Keratinocyte (primary cell): ENCODE measurements around the gene PFN1.

Experiments used
- EZH2 ChIP-seq: IDR thresholded peaks from one replicate; pipeline ENCODE4 v1.6.1; 2012; ENCODE audit warnings: inconsistent platforms, mild to moderate bottlenecking, low read length, moderate library complexity
- TF ChIP-seq, protein P1 (sequence below), 3 experiments: IDR thresholded peaks in 1 of 3; conservative IDR thresholded peaks in 1 of 3; optimal IDR thresholded peaks in 1 of 3; 2 replicates in 2 of 3; 3 replicates in 1 of 3; pipeline versions ENCODE3 to v1.5.1; 2011; ENCODE audit warnings: low read length in 3 of 3, mild to moderate bottlenecking in 3 of 3, moderate library complexity in 2 of 3, control low read depth in 1 of 3, inconsistent platforms in 1 of 3; ENCODE audit not compliant: insufficient read depth in 2 of 3; ENCODE audit errors: extremely low read depth in 1 of 3

DNA sequence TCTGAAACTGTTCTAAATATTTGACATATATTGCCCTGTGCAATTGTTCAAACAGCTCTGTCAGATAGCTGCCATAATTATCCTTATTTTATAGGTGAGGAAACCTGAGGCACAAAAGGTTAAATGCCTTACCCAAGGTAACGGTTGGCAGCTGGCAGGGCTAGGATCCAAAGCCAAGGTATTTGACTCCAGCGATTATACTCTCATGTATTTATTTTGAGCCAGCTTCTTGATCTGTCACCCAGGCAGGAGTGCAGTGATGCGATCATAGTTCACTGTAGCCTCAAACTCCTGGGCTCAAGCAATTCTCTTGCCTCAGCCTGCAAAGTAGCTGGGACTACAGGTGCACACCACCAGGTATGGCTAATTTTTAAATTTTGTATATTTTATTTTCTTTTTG is 9.8 kb upstream of the PFN1 start:
- TF ChIP-seq, protein P1, sequence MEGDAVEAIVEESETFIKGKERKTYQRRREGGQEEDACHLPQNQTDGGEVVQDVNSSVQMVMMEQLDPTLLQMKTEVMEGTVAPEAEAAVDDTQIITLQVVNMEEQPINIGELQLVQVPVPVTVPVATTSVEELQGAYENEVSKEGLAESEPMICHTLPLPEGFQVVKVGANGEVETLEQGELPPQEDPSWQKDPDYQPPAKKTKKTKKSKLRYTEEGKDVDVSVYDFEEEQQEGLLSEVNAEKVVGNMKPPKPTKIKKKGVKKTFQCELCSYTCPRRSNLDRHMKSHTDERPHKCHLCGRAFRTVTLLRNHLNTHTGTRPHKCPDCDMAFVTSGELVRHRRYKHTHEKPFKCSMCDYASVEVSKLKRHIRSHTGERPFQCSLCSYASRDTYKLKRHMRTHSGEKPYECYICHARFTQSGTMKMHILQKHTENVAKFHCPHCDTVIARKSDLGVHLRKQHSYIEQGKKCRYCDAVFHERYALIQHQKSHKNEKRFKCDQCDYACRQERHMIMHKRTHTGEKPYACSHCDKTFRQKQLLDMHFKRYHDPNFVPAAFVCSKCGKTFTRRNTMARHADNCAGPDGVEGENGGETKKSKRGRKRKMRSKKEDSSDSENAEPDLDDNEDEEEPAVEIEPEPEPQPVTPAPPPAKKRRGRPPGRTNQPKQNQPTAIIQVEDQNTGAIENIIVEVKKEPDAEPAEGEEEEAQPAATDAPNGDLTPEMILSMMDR (optimal IDR thresholded peaks at IDR 0.05 in 1 of 3, IDR thresholded peaks at IDR 0.05 in 1 of 3, conservative IDR thresholded peaks at IDR 0.05 in 1 of 3; ENCODE audit: extremely low read depth in 1 of 3, insufficient read depth in 2 of 3, low read length in 3 of 3): no peak
- no peak for TF ChIP-seq EZH2
